Erythroblast (primary cell): ENCODE data around the gene ARMC7.

ENCODE experiments used
- DNase-seq, 2 experiments: peaks; one replicate each; lab custom pipeline; 2025; lab: John Stamatoyannopoulos, UW
- GATA1 ChIP-seq: IDR thresholded peaks from 2 replicates; pipeline ENCODE4 v1.6.1; 2011; ENCODE audit warnings: low read depth, mild to moderate bottlenecking, control low read depth, low read length, moderate library complexity
- POLR2A ChIP-seq: IDR thresholded peaks from 2 replicates; pipeline ENCODE4 v1.6.1; 2011; ENCODE audit warnings: mild to moderate bottlenecking, low read length

Gene ARMC7

GRCh38 chr17:75103601-75104554, 5.9 kb upstream of the ARMC7 start:
- no peak for DNase-seq
- TF ChIP-seq GATA1 (no peak), POLR2A (no peak)

- TF ChIP-seq POLR2A (no peak), GATA1 (no peak)
- peak; percentile 44 to 60 for DNase-seq
Observed at GRCh38 chr17:75105126-75106080, 4.4 kb upstream of the ARMC7 start.

- TF ChIP-seq GATA1 (no peak), POLR2A (no peak)
- no peak for DNase-seq
Observed at GRCh38 chr17:75108193-75108592, 1.6 kb upstream of the ARMC7 start.

- TF ChIP-seq GATA1 (no peak), POLR2A (no peak)
Observed at GRCh38 chr17:75109046-75109406, 743 bp upstream of the ARMC7 start.

GRCh38 chr17:75110234-75110937, 617 bp downstream of the ARMC7 start:
- TF ChIP-seq GATA1 (no peak), POLR2A (no peak)
- DNase-seq: peak; percentile 49 to 51

More at GRCh38 chr17:75109046-75109406, 743 bp upstream of the ARMC7 start:
- no peak for DNase-seq

- DNase-seq: no peak
- TF ChIP-seq GATA1: no peak
- no peak for TF ChIP-seq POLR2A
Observed at GRCh38 chr17:75111777-75112335, 2.1 kb downstream of the ARMC7 start.

- DNase-seq: peak; percentile 94 to 97
- TF ChIP-seq POLR2A: peak; percentile 41
- TF ChIP-seq GATA1: no peak
Observed at GRCh38 chr17:75113798-75114551, 4.2 kb downstream of the ARMC7 start.

- DNase-seq: peak; percentile 66 to 74
- TF ChIP-seq GATA1 (no peak), POLR2A (no peak)
Observed at GRCh38 chr17:75114552-75115314, 5.0 kb downstream of the ARMC7 start.

- TF ChIP-seq POLR2A (peak; percentile 57), GATA1 (no peak)
- DNase-seq: peak; percentile 67 to 68
Observed at GRCh38 chr17:75115555-75115954, 5.8 kb downstream of the ARMC7 start.

- TF ChIP-seq GATA1 (no peak), POLR2A (no peak)
Observed at GRCh38 chr17:75116737-75117136, 7.0 kb downstream of the ARMC7 start.

GRCh38 chr17:75118307-75118706, 8.5 kb downstream of the ARMC7 start:
- TF ChIP-seq GATA1: no peak
- no peak for TF ChIP-seq POLR2A
- DNase-seq: no peak

More at GRCh38 chr17:75116737-75117136, 7.0 kb downstream of the ARMC7 start:
- no peak for DNase-seq
